MCF 10A (cell line): ENCODE measurements around the gene ZBTB2. TPM values are rescaled to one million over a fixed set of nuclear protein-coding genes. Genes with fewer than 3 reads are reported as not detected.

Experiments used
- BruUV-seq: library from RNA; stranded (reverse); fragments of 400-500 nt; replicated peaks from 2 replicates; lab custom pipeline; 2021; lab: Mats Ljungman, UMichigan
- CTCF ChIA-PET: fragments of 300-600 bp; sonication (Branson Sonifier 250); formaldehyde crosslinking; extraction: SDS; loops from one replicate; lab custom pipeline; 2021; ENCODE audit warnings: antibody characterized with exemption, inconsistent platforms; lab: Yijun Ruan, JAX
- POLR2A ChIA-PET: fragments of 300-600, 350-650 bp; sonication (Branson Sonifier 250); formaldehyde crosslinking; extraction: SDS; loops from one replicate; lab custom pipeline; 2020; ENCODE audit warnings: antibody characterized with exemption, inconsistent platforms; lab: Yijun Ruan, JAX
- DNase-seq: peaks from one replicate; pipeline ENCODE4 v3.0.0-alpha.2; 2018; ENCODE audit not compliant: unreplicated experiment
- H3K27ac Mint-ChIP-seq: one replicate; pipeline ENCODE4 v1.8.0; 2022; ENCODE audit warnings: mild to moderate bottlenecking, low read depth, mixed read lengths; ENCODE audit not compliant: unreplicated experiment
- H3K27me3 Mint-ChIP-seq: one replicate; pipeline ENCODE4 v1.8.0; 2022; ENCODE audit warnings: mixed read lengths; ENCODE audit not compliant: insufficient read depth, unreplicated experiment
- H3K36me3 Mint-ChIP-seq: one replicate; pipeline ENCODE4 v1.8.0; 2022; ENCODE audit warnings: mild to moderate bottlenecking, moderate library complexity, mixed read lengths; ENCODE audit not compliant: insufficient read depth, unreplicated experiment
- H3K4me1 Mint-ChIP-seq: one replicate; pipeline ENCODE4 v1.8.0; 2022; ENCODE audit warnings: mixed read lengths; ENCODE audit not compliant: insufficient read depth, unreplicated experiment
- H3K4me3 Mint-ChIP-seq: one replicate; pipeline ENCODE4 v1.8.0; 2022; ENCODE audit warnings: mild to moderate bottlenecking, moderate library complexity, mixed read lengths; ENCODE audit not compliant: unreplicated experiment
- H3K9me3 Mint-ChIP-seq: one replicate; pipeline ENCODE4 v1.8.0; 2022; ENCODE audit warnings: mixed read lengths; ENCODE audit not compliant: unreplicated experiment
- intact Hi-C: fragments of 100-400 bp; cut with micrococcal nuclease; formaldehyde crosslinking; loops from 2 replicates; pipeline ENCODE4 v1.14.1; 2022
- total RNA-seq: library from RNA; stranded (reverse); gene quantifications from 2 replicates; pipeline ENCODE4 v1.2.3, GENCODE V29; 2022
- TF ChIP-seq, protein P1 (sequence below): fragments of 200-600 bp; IDR thresholded peaks from one replicate; pipeline ENCODE4 v1.8.0; 2022; ENCODE audit warnings: antibody characterized with exemption, mild to moderate bottlenecking; ENCODE audit not compliant: unreplicated experiment

Gene ZBTB2
- total RNA-seq, 1 experiment from 2014 or later, result 15.6 TPM

DNA sequence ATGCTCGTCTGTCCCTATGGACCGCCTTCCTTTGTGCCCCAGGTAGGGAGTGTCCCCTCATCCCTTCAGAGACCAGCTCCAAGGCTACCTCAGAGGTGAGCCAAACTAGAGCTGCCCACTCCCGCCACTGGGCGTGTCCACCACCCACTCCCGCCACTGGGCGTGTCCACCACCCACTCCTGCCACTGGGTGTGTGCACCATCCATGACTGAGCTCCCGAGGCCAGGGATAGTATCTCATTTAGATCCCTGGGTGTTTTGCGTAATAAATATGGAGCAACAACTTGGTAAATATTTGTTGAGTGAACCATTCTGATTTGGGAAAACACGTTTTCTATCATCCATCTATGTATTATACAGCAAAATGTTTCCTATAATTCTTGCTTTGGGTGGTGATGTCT is 68.8 kb downstream of the ZBTB2 start:
- peak; percentile 43 for DNase-seq
- BruUV-seq, result no TSS peak
- TF ChIP-seq, protein P1, sequence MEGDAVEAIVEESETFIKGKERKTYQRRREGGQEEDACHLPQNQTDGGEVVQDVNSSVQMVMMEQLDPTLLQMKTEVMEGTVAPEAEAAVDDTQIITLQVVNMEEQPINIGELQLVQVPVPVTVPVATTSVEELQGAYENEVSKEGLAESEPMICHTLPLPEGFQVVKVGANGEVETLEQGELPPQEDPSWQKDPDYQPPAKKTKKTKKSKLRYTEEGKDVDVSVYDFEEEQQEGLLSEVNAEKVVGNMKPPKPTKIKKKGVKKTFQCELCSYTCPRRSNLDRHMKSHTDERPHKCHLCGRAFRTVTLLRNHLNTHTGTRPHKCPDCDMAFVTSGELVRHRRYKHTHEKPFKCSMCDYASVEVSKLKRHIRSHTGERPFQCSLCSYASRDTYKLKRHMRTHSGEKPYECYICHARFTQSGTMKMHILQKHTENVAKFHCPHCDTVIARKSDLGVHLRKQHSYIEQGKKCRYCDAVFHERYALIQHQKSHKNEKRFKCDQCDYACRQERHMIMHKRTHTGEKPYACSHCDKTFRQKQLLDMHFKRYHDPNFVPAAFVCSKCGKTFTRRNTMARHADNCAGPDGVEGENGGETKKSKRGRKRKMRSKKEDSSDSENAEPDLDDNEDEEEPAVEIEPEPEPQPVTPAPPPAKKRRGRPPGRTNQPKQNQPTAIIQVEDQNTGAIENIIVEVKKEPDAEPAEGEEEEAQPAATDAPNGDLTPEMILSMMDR, result no peak
- Mint-ChIP-seq H3K9me3 (no peaks in the 10 kb centered on the region), H3K27me3 (no peaks in the 10 kb centered on the region), H3K27ac (no peak overlapping the region), H3K36me3 (no peaks in the 10 kb centered on the region), H3K4me3 (no peak overlapping the region), H3K4me1 (peaks cover 23% of the 10 kb centered on the region)
- CTCF ChIA-PET, result interaction anchor here (0.6 to 8.0 kb wide), 9 partner anchors 9 to 429 kb away, joined by 3 to 293 read pairs (median 5); no protein-coding TSS in a partner anchor
- intact Hi-C loops, result no loop called here
- POLR2A ChIA-PET, result interaction anchor here (0.7 to 0.9 kb wide), 3 partner anchors 46 to 318 kb away, joined by 3 to 4 read pairs (median 3); no protein-coding TSS in a partner anchor

DNA sequence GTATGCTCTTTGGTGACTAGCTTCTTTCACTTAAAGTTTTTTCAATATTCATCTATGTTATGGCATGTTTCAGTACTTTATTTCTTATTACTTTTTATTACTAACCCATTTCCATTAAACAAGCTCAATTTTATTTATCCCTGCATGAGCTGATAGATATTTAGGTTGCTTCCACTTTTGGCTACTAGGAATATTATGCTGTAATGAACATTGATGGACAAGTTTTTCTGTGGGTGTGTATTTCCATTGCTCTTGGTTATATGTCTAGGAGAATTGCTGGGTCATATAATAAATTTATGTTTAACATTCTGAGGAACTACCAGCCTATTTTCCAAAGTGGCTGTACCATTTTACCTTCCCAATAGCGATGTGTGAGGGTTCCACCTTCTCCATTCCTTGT is 69.9 kb downstream of the ZBTB2 start:
- POLR2A ChIA-PET, result no interaction called here

DNA sequence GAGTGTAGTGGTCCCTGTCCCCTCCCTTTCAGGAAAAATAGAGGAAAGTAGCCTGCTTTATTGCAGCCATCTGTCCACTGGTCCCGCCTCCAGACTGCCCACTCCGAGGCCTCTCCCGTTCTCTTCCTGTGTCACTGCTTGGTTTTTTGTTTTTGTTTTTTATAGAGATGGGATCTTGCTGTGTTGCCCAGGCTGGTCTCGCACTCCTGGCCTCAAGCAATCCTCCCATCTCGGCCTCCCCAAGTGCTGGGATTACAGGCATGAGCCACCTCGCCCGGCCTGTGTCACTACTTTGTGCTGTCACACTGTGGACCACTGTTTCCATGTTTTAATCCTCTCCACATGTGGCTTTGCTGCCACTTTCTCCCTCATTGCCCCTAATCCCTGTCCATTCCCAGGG is 71.2 kb downstream of the ZBTB2 start:
- CTCF ChIA-PET, result interaction anchor here (0.5 to 8.0 kb wide), 6 partner anchors 250 to 434 kb away, joined by 3 to 293 read pairs (median 4); no protein-coding TSS in a partner anchor
- H3K36me3 Mint-ChIP-seq, result no peaks in the 10 kb centered on the region
- DNase-seq, result no peak
- H3K27ac Mint-ChIP-seq, result no peak overlapping the region
- H3K27me3 Mint-ChIP-seq, result no peaks in the 10 kb centered on the region
- BruUV-seq, result no TSS peak
- TF ChIP-seq, protein P1, result no peak
- peaks cover 26% of the 10 kb centered on the region for H3K4me1 Mint-ChIP-seq
- intact Hi-C loops, result no loop called here
- POLR2A ChIA-PET, result no interaction called here
- H3K9me3 Mint-ChIP-seq, result no peaks in the 10 kb centered on the region
- H3K4me3 Mint-ChIP-seq, result no peak overlapping the region

More for the DNA sequence above, 69.9 kb downstream of the ZBTB2 start:
- Mint-ChIP-seq H3K27me3 (no peaks in the 10 kb centered on the region), H3K4me3 (no peak overlapping the region), H3K4me1 (peaks cover 28% of the 10 kb centered on the region), H3K36me3 (no peaks in the 10 kb centered on the region), H3K27ac (no peak overlapping the region), H3K9me3 (no peaks in the 10 kb centered on the region)
- TF ChIP-seq, protein P1, result no peak
- BruUV-seq, result no TSS peak
- DNase-seq, result no peak
- intact Hi-C loops, result no loop called here
- CTCF ChIA-PET, result interaction anchor here (0.6 to 8.0 kb wide), 7 partner anchors 33 to 1574 kb away, joined by 3 to 293 read pairs (median 4); no protein-coding TSS in a partner anchor

DNA sequence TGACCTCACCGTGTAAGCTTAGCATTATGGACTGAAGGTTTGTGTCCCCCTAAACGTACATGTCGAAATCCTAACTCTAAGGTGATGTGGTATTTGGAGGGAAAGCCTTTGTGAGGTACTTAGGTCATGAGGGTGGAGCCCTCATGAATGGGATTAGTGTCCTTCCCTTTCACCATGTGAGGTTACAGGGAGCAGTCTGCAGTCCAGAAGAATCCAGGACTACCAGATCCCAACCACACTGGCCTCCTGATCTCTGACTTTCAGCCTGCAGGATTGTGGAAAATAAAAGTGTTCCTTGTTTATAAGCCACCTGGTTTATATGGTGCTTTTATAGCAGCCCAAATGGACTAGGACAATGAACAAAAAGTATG is 73.4 kb downstream of the ZBTB2 start:
- CTCF ChIA-PET, result interaction anchor here (0.5 to 1.7 kb wide), 3 partner anchors 97 to 404 kb away, joined by 3 to 13 read pairs (median 4); no protein-coding TSS in a partner anchor

More for the DNA sequence above, 73.4 kb downstream of the ZBTB2 start:
- intact Hi-C loops, result no loop called here
- no peaks in the 10 kb centered on the region for H3K36me3 Mint-ChIP-seq
- H3K4me1 Mint-ChIP-seq, result peaks cover 16% of the 10 kb centered on the region
- POLR2A ChIA-PET, result interaction anchor here (1.6 kb wide), 1 partner anchor 314 kb away, joined by 4 read pairs; no protein-coding TSS in a partner anchor
- DNase-seq, result no peak
- TF ChIP-seq, protein P1, result no peak
- no TSS peak for BruUV-seq
- H3K27me3 Mint-ChIP-seq, result no peaks in the 10 kb centered on the region
- no peaks in the 10 kb centered on the region for H3K9me3 Mint-ChIP-seq
- no peak overlapping the region for H3K27ac Mint-ChIP-seq
- H3K4me3 Mint-ChIP-seq, result no peak overlapping the region
